Spleen (tissue), 11 donors: ENCODE measurements around the gene DLG1. TPM values are rescaled to one million over a fixed set of nuclear protein-coding genes. Genes with fewer than 3 reads are reported as not detected.
A peak's percentile ranks its signal among the peaks of the same experiment; 100 is the strongest.

Experiments
- DNase-seq: peaks from one replicate; pipeline ENCODE4 v3.0.0-alpha.2; 2020
- H3K27ac ChIP-seq, 8 donors: fragments of 200-600 bp; sonication (generic) in 7 of 8; 1 replicate in 4 of 8; 2 replicates in 4 of 8; pipeline versions ENCODE4 v1.5.0 to v1.8.0; 2016 to 2021; ENCODE audit warnings: inconsistent platforms in 4 of 8, mild to moderate bottlenecking in 4 of 8, moderate library complexity in 1 of 8
- H3K27me3 ChIP-seq, 7 donors: fragments of 200-600 bp; sonication (generic) in 6 of 7; replicated peaks in 1 of 7; 1 replicate in 4 of 7; 2 replicates in 3 of 7; pipeline versions ENCODE4 v1.5.0 to v1.8.0; 2016 to 2021; ENCODE audit warnings: inconsistent platforms in 3 of 7, mild to moderate bottlenecking in 1 of 7
- H3K36me3 ChIP-seq, 6 donors: fragments of 200-600 bp; sonication (generic) in 5 of 6; 1 replicate in 4 of 6; 2 replicates in 2 of 6; pipeline versions ENCODE4 v1.5.0 to v1.8.0; 2016 to 2021; ENCODE audit warnings: inconsistent platforms in 2 of 6
- H3K4me1 ChIP-seq, 6 donors: fragments of 200-600 bp; sonication (generic) in 5 of 6; 1 replicate in 3 of 6; 2 replicates in 3 of 6; pipeline versions ENCODE4 v1.5.0 to v1.8.0; 2016 to 2021; ENCODE audit warnings: inconsistent platforms in 3 of 6
- H3K4me3 ChIP-seq, 8 donors: fragments of 200-600 bp; sonication (generic) in 7 of 8; 1 replicate in 4 of 8; 2 replicates in 4 of 8; pipeline versions ENCODE4 v1.5.0 to v1.8.0; 2016 to 2021; ENCODE audit warnings: inconsistent platforms in 4 of 8, mild to moderate bottlenecking in 4 of 8, moderate library complexity in 2 of 8
- H3K9me3 ChIP-seq, 8 donors: fragments of 200-600 bp; sonication (generic) in 7 of 8; 1 replicate in 4 of 8; 2 replicates in 4 of 8; pipeline versions ENCODE4 v1.5.0 to v1.8.0; 2016 to 2021; ENCODE audit warnings: inconsistent platforms in 4 of 8
- POLR2A ChIP-seq, 3 donors: fragments of 450-650 bp; IDR thresholded peaks; one replicate each; pipeline ENCODE4 v1.5.1; 2017; ENCODE audit warnings: antibody characterized with exemption in 3 of 3, mild to moderate bottlenecking in 1 of 3
- POLR2AphosphoS5 ChIP-seq, 3 donors: sonication (generic); formaldehyde crosslinking; IDR thresholded peaks; one replicate each; pipeline ENCODE4 v1.5.1; 2017; ENCODE audit warnings: antibody characterized with exemption in 3 of 3
- WGBS, 5 donors: extraction: QIAGEN DNeasy Blood & Tissue Kit in 3 of 5; methylation state at CpG; one replicate each; pipeline versions ENCODE4 v1.1.5 to v1.1.7; 2013 to 2018; 5-methylcytosine and 5-hydroxymethylcytosine counted together
- intact Hi-C: fragments of 100-400 bp; cut with DNase I; formaldehyde crosslinking; loops from one replicate; pipeline ENCODE4 v1.15.0; 2023; ENCODE audit warnings: low total_unique reads
- polyA plus RNA-seq, 3 donors: library from polyadenylated mRNA; stranded (reverse); fragments of 200-250 nt; gene quantifications; one replicate each; pipeline ENCODE4 v1.2.1, GENCODE V29; 2013
- total RNA-seq, 7 donors: library from RNA; depleted of rRNA in 3 of 7; stranded (reverse); fragments of >200 nt in 3 of 7; fragmentation: NEBNext Ultra II Directional in 4 of 7; extraction: Animal tissue kit (Norgen Biotek cat#: 25700) in 4 of 7; gene quantifications; one replicate each; pipeline versions ENCODE4 v1.1.0 to v1.2.1, GENCODE V29; 2016 to 2021
- TF ChIP-seq, protein P1 (sequence below), 11 experiments: fragments of 200-600 bp in 7 of 11; fragments of 450-650 bp in 4 of 11; sonication (generic) in 4 of 11; IDR thresholded peaks in 8 of 11; conservative IDR thresholded peaks in 3 of 11; 1 replicate in 7 of 11; 2 replicates in 4 of 11; pipeline versions ENCODE4 v1.4.0 to v1.8.0; 2016 to 2021; ENCODE audit warnings: antibody characterized with exemption in 11 of 11, inconsistent platforms in 4 of 11, mild to moderate bottlenecking in 1 of 11
- donor health status: healthy with polysubstance abuse.
- donor health status: DM: no; HTN: no; CAD: no; lungs with moderate emphysema.
- donor health status: DM: no; HTN: no; CAD: no.
- donor health status: Bipolar disorder and iron deficiency.
- donor health status: healthy.
- donor health status: DM: no; HTN: no; CAD: no.
- donor health status: DM: yes; HTN: yes; CAD: no.

Gene DLG1
- total and polyA plus RNA-seq, 10 donors = 11.0 to 92.3 (median 59.1) TPM

DNA sequence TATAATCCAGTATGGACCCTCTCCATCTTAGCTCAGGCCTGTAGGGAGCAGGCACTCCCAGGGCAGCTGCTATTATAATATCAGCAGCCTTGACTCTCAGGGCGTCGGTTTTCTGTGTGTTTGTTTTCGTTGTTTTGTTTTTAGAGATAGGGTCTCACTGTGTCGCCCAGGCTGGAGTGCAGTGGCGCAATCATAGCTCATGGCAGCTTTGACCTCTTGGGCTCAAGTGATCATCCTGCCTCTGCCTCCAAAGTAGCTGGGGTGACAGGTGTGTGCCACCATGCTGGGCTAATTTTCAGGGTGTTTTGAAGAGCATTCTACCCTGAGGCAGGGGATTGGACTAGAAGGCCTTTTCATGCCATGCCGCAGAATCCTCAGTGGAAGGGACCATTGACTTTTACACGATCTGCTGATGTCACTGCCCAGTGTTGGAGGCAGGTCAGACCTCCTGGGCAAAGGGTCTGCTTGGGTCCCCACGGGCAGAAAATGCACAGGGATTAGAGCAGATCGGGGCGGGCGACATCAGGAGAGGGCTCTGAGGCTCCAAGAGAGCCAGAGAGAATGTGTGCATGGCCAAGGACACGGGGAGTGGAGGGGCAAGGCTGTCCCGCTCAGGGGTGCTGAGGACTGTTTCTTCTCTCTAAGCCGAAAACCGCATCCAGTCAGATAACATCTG is 276.5 kb downstream of the DLG1 start:
- no peak for TF ChIP-seq POLR2AphosphoS5 (IDR thresholded peaks at IDR 0.05)
- TF ChIP-seq, protein P1, sequence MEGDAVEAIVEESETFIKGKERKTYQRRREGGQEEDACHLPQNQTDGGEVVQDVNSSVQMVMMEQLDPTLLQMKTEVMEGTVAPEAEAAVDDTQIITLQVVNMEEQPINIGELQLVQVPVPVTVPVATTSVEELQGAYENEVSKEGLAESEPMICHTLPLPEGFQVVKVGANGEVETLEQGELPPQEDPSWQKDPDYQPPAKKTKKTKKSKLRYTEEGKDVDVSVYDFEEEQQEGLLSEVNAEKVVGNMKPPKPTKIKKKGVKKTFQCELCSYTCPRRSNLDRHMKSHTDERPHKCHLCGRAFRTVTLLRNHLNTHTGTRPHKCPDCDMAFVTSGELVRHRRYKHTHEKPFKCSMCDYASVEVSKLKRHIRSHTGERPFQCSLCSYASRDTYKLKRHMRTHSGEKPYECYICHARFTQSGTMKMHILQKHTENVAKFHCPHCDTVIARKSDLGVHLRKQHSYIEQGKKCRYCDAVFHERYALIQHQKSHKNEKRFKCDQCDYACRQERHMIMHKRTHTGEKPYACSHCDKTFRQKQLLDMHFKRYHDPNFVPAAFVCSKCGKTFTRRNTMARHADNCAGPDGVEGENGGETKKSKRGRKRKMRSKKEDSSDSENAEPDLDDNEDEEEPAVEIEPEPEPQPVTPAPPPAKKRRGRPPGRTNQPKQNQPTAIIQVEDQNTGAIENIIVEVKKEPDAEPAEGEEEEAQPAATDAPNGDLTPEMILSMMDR (IDR thresholded peaks at IDR 0.05 in 8 of 11, conservative IDR thresholded peaks at IDR 0.05 in 3 of 11) = no peak
- no peak for TF ChIP-seq POLR2A (IDR thresholded peaks at IDR 0.05)
- no peak overlapping the region for H3K4me3 ChIP-seq
- WGBS, 5 donors = 84 to 89% (median 88%) methylated on average over 15 of the region's 15 CpGs
- H3K27ac ChIP-seq = no peak overlapping the region
- H3K4me1 ChIP-seq = peaks cover 6 to 27% (median 19%) of the 10 kb centered on the region in 6 donors
- H3K27me3 ChIP-seq = peaks cover 0 to 61% (median 0%) of the 10 kb centered on the region in 7 donors
- H3K36me3 ChIP-seq = no peaks in the 10 kb centered on the region
- peak; percentile 47 for DNase-seq
- no peaks in the 10 kb centered on the region for H3K9me3 ChIP-seq
- intact Hi-C loops = no loop called here

GRCh38 chr3:197021231-197021630 is 277.2 kb downstream of the DLG1 start:
- WGBS, 5 donors = 72 to 78% (median 75%) methylated on average over 10 of the region's 10 CpGs
- TF ChIP-seq, protein P1 (IDR thresholded peaks at IDR 0.05 in 8 of 11, conservative IDR thresholded peaks at IDR 0.05 in 3 of 11) = no peak
- no peak for TF ChIP-seq POLR2AphosphoS5 (IDR thresholded peaks at IDR 0.05)
- no peak for TF ChIP-seq POLR2A (IDR thresholded peaks at IDR 0.05)
- intact Hi-C loops = no loop called here

GRCh38 chr3:197019535-197019934 is 278.9 kb downstream of the DLG1 start:
- no peaks in the 10 kb centered on the region for H3K36me3 ChIP-seq
- 87 to 90% (median 89%) methylated on average over 13 of the region's 13 CpGs for WGBS, 5 donors
- no peak overlapping the region for H3K4me3 ChIP-seq
- peaks cover 6 to 23% (median 19%) of the 10 kb centered on the region in 6 donors for H3K4me1 ChIP-seq
- DNase-seq = no peak
- H3K9me3 ChIP-seq = no peaks in the 10 kb centered on the region
- TF ChIP-seq POLR2AphosphoS5 (IDR thresholded peaks at IDR 0.05) (no peak), POLR2A (IDR thresholded peaks at IDR 0.05) (no peak)
- TF ChIP-seq, protein P1 (IDR thresholded peaks at IDR 0.05 in 8 of 11, conservative IDR thresholded peaks at IDR 0.05 in 3 of 11) = no peak
- H3K27ac ChIP-seq = no peak overlapping the region
- intact Hi-C loops = no loop called here
- peaks cover 0 to 38% (median 0%) of the 10 kb centered on the region in 7 donors for H3K27me3 ChIP-seq

More at GRCh38 chr3:197021231-197021630, 277.2 kb downstream of the DLG1 start:
- Histone ChIP-seq H3K36me3 (no peaks in the 10 kb centered on the region), H3K4me1 (peaks cover 6 to 27% (median 19%) of the 10 kb centered on the region in 6 donors), H3K9me3 (no peaks in the 10 kb centered on the region), H3K27ac (no peak overlapping the region), H3K4me3 (no peak overlapping the region), H3K27me3 (peaks cover 0 to 55% (median 0%) of the 10 kb centered on the region in 7 donors)
- no peak for DNase-seq

DNA sequence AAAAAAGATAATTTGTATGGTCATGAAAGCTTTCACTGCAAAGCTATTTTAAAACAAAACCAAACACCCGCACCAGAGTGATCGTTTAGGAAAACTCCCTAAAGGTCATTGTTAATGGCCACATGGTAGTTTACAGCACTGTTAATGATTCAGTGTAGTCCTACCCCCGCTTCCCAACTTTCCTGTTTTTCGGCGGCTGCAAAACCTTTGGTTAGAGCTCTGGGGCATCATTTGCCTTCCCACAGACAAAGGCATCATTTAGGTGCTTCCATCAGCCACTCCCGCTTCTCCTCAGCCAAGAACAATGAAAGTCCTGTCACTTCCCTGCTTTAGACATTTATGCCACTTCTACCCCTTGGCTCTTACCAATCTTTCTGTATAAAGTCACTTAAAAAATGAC is 279.4 kb downstream of the DLG1 start:
- 69 to 82% (median 80%) methylated on average over 6 of the region's 6 CpGs for WGBS, 5 donors
- H3K27ac ChIP-seq = no peak overlapping the region
- no peak overlapping the region for H3K4me3 ChIP-seq
- H3K27me3 ChIP-seq = peaks cover 0 to 33% (median 0%) of the 10 kb centered on the region in 7 donors
- intact Hi-C loops = no loop called here
- H3K9me3 ChIP-seq = no peaks in the 10 kb centered on the region
- peaks cover 6 to 18% (median 15%) of the 10 kb centered on the region in 6 donors for H3K4me1 ChIP-seq
- H3K36me3 ChIP-seq = no peaks in the 10 kb centered on the region
- TF ChIP-seq, protein P1 (IDR thresholded peaks at IDR 0.05 in 8 of 11, conservative IDR thresholded peaks at IDR 0.05 in 3 of 11) = no peak
- TF ChIP-seq POLR2A (IDR thresholded peaks at IDR 0.05) = no peak
- no peak for TF ChIP-seq POLR2AphosphoS5 (IDR thresholded peaks at IDR 0.05)
- no peak for DNase-seq
